GM12878 (cell line): ENCODE results near the gene UAP1. TPM values are rescaled to one million over a fixed set of nuclear protein-coding genes. Genes with fewer than 3 reads are reported as not detected.

Experiments used
- ATF7 ChIP-seq: fragments of 450-650 bp; IDR thresholded peaks from 2 replicates; pipeline ENCODE4 v1.6.1; 2016; ENCODE audit warnings: low read depth, mild to moderate bottlenecking
- BCL11A ChIP-seq: IDR thresholded peaks from 2 replicates; pipeline ENCODE4 v1.6.1; 2011; ENCODE audit warnings: low read depth, low read length
- BMI1 ChIP-seq: fragments of 450-650 bp; IDR thresholded peaks from 2 replicates; pipeline ENCODE4 v1.6.1; 2016; ENCODE audit warnings: mild to moderate bottlenecking, moderate library complexity, borderline replicate concordance
- CBFB ChIP-seq: IDR thresholded peaks from 2 replicates; pipeline ENCODE4 v1.6.1; 2016; ENCODE audit warnings: antibody characterized with exemption, low read depth
- CHD4 ChIP-seq: fragments of 200-600 bp; sonication (generic); IDR thresholded peaks from 2 replicates; pipeline ENCODE4 v1.6.1; 2016; ENCODE audit warnings: mild to moderate bottlenecking
- EP300 ChIP-seq, 2 experiments: fragments of 150-350 bp in 1 of 2; IDR thresholded peaks; 2 replicates each; pipeline ENCODE4 v1.6.1; 2011 to 2012; ENCODE audit warnings: low read depth in 2 of 2, low read length in 2 of 2, borderline replicate concordance in 1 of 2, improper control_type of control experiment in 1 of 2, inconsistent platforms in 1 of 2; ENCODE audit not compliant: control insufficient read depth in 1 of 2
- EZH2 ChIP-seq: IDR thresholded peaks from 2 replicates; pipeline ENCODE4 v1.6.1; 2012; ENCODE audit warnings: low read depth, mild to moderate bottlenecking, control low read depth, inconsistent platforms, low read length, borderline replicate concordance; ENCODE audit not compliant: control insufficient read depth
- HDAC2 ChIP-seq: fragments of 200-600 bp; sonication (generic); IDR thresholded peaks from 2 replicates; pipeline ENCODE4 v1.6.1; 2017
- IKZF1 ChIP-seq: fragments of 450-650 bp; conservative IDR thresholded peaks from 2 replicates; pipeline ENCODE4 v1.6.1; 2017; ENCODE audit warnings: antibody characterized with exemption, mild to moderate bottlenecking
- IKZF2 ChIP-seq, 2 experiments: fragments of 450-650 bp; IDR thresholded peaks; 2 replicates each; pipeline ENCODE4 v1.6.1; 2017; ENCODE audit warnings: mild to moderate bottlenecking in 2 of 2, moderate library complexity in 2 of 2
- JUND ChIP-seq: IDR thresholded peaks from 2 replicates; pipeline ENCODE4 v1.6.1; 2012; ENCODE audit warnings: low read depth, mild to moderate bottlenecking, low read length, improper control_type of control experiment, moderate library complexity
- KAT2A ChIP-seq: conservative IDR thresholded peaks from 2 replicates; pipeline ENCODE4 v1.6.1; 2011; ENCODE audit warnings: low read depth, low read length; ENCODE audit not compliant: control insufficient read depth
- KLF5 ChIP-seq: fragments of 450-650 bp; IDR thresholded peaks from 2 replicates; pipeline ENCODE4 v1.6.1; 2014; ENCODE audit warnings: mild to moderate bottlenecking; ENCODE audit not compliant: partially characterized antibody
- MEF2A ChIP-seq: IDR thresholded peaks from 2 replicates; pipeline ENCODE4 v1.6.1; 2011; ENCODE audit warnings: low read depth, mild to moderate bottlenecking, low read length, moderate library complexity; ENCODE audit not compliant: insufficient read depth
- MTA2 ChIP-seq: fragments of 450-650 bp; IDR thresholded peaks from 2 replicates; pipeline ENCODE4 v1.6.1; 2016; ENCODE audit warnings: low read depth, mild to moderate bottlenecking, moderate library complexity
- MXI1 ChIP-seq: fragments of 150-350 bp; IDR thresholded peaks from 2 replicates; pipeline ENCODE4 v1.6.1; 2011; ENCODE audit warnings: low read depth, mild to moderate bottlenecking, inconsistent platforms, low read length, improper control_type of control experiment
- NFIC ChIP-seq: IDR thresholded peaks from 2 replicates; pipeline ENCODE4 v1.6.1; 2012; ENCODE audit warnings: low read depth, mild to moderate bottlenecking, inconsistent platforms, low read length, moderate library complexity
- NFYA ChIP-seq: IDR thresholded peaks from 2 replicates; pipeline ENCODE4 v1.6.1; 2011; ENCODE audit warnings: low read depth, mild to moderate bottlenecking, low read length, improper control_type of control experiment, borderline replicate concordance
- NR2C1 ChIP-seq: fragments of 450-650 bp; IDR thresholded peaks from 2 replicates; pipeline ENCODE4 v1.6.1; 2017; ENCODE audit warnings: antibody characterized with exemption, mild to moderate bottlenecking, moderate library complexity
- PML ChIP-seq: IDR thresholded peaks from 2 replicates; pipeline ENCODE4 v1.6.1; 2012; ENCODE audit warnings: low read length, inconsistent platforms
- RFX5 ChIP-seq: IDR thresholded peaks from 2 replicates; pipeline ENCODE4 v1.6.1; 2011; ENCODE audit warnings: low read depth, low read length, improper control_type of control experiment
- SP1 ChIP-seq: IDR thresholded peaks from one replicate; pipeline ENCODE4 v1.6.1; 2011; ENCODE audit warnings: low read depth, low read length
- SUZ12 ChIP-seq: fragments of 200-600 bp; sonication (generic); IDR thresholded peaks from one replicate; pipeline ENCODE4 v1.6.1; 2018; ENCODE audit warnings: antibody characterized with exemption, mild to moderate bottlenecking; ENCODE audit not compliant: unreplicated experiment
- TAF1 ChIP-seq: IDR thresholded peaks from 2 replicates; pipeline ENCODE4 v1.6.1; 2011; ENCODE audit warnings: mild to moderate bottlenecking, low read depth, low read length, borderline replicate concordance
- TARDBP ChIP-seq: IDR thresholded peaks from 2 replicates; pipeline ENCODE4 v1.6.1; 2016; ENCODE audit warnings: borderline replicate concordance
- USF1 ChIP-seq: IDR thresholded peaks from 2 replicates; pipeline ENCODE4 v1.6.1; 2011; ENCODE audit warnings: borderline replicate concordance, low read depth, mild to moderate bottlenecking, moderate library complexity, mixed read lengths, low read length; ENCODE audit not compliant: insufficient read depth; ENCODE audit errors: extremely low read length
- YBX1 ChIP-seq: fragments of 450-650 bp; IDR thresholded peaks from 2 replicates; pipeline ENCODE4 v1.6.1; 2016; ENCODE audit warnings: antibody characterized with exemption
- ZBED1 ChIP-seq: IDR thresholded peaks from 2 replicates; pipeline ENCODE4 v1.6.1; 2016; ENCODE audit warnings: borderline replicate concordance
- ZBTB33 ChIP-seq: fragments of 450-650 bp; IDR thresholded peaks from 2 replicates; pipeline ENCODE4 v1.6.1; 2017; ENCODE audit warnings: mild to moderate bottlenecking
- ZNF384 ChIP-seq: IDR thresholded peaks from 2 replicates; pipeline ENCODE4 v1.6.1; 2012; ENCODE audit warnings: low read depth, mild to moderate bottlenecking, low read length, improper control_type of control experiment, borderline replicate concordance
- polyA plus RNA-seq, 11 experiments: library from polyadenylated mRNA; depleted of rRNA in 4 of 11; unstranded in 6 of 11; stranded (reverse) in 5 of 11; fragments of >200 nt; fragmentation: Nextera tagmentation in 4 of 11; fragmentation: Illumina TruSeq in 1 of 11; extraction: Ambion mirVana in 4 of 11; extraction: Trizol in 1 of 11; gene quantifications; 1 replicate in 1 of 11; 2 replicates in 10 of 11; pipeline versions ENCODE4 v1.2.1 to v1.2.3, GENCODE V29; 2011 to 2016; ENCODE audit warnings: inconsistent platforms in 2 of 11, missing spikeins in 2 of 11, low read depth in 1 of 11
- total RNA-seq, 4 experiments: library from RNA; depleted of rRNA in 3 of 4; stranded (reverse); fragments of >200 nt in 3 of 4; fragmentation: Illumina TruSeq in 1 of 4; extraction: Trizol in 1 of 4; gene quantifications; 2 replicates each; pipeline versions ENCODE4 v1.2.1 to v1.2.3, GENCODE V29; 2013 to 2021

Gene UAP1
- total and polyA plus RNA-seq, 10 of the 15 experiments (the other 5 are each of a cell fraction or from before 2014, with no cell fraction given): 19.2 to 43.0 (median 30.7) TPM

GRCh38 chr1:162639718-162640117 lies 78.2 kb downstream of the UAP1 start (continued):
- TF ChIP-seq EP300 (IDR thresholded peaks at IDR 0.05; ENCODE audit: borderline replicate concordance in 1 of 2, control insufficient read depth in 1 of 2, low read depth in 2 of 2, low read length in 2 of 2) (peak in 1 of 2 experiments; percentile 27; a peak in 1 of 4 replicates), TARDBP (no peak), MXI1 (no peak), USF1 (no peak), JUND (no peak), CHD4 (no peak), SUZ12 (no peak), KLF5 (no peak), MTA2 (peak; percentile 92), CBFB (peak; percentile 19; the same call in 1 of the 2 replicates), YBX1 (no peak), ATF7 (peak; percentile 73), IKZF2 (IDR thresholded peaks at IDR 0.05) (peak; percentile 87 to 89), NFIC (peak; percentile 60), BCL11A (peak; percentile 38; the same call in 1 of the 2 replicates), PML (no peak), ZBED1 (no peak), NFYA (no peak), KAT2A (no peak), RFX5 (no peak), BMI1 (no peak), HDAC2 (no peak), IKZF1 (peak; percentile 62; the same call in 1 of the 2 replicates), MEF2A (no peak), NR2C1 (no peak), ZBTB33 (no peak), ZNF384 (peak; percentile 49; the same call in 1 of the 2 replicates), EZH2 (no peak), TAF1 (no peak), SP1 (no peak)
